DND-41 (cell line): Measurements from ENCODE around the gene MAGI3.

Source experiments
- ATAC-seq: fragments of 200-7000 bp; cut with Tn5 transposase; 3 replicates; pipeline ENCODE4 v1.9.1; 2021; ENCODE audit warnings: low read depth; ENCODE audit not compliant: insufficient read depth
- DNase-seq: peaks from one replicate; pipeline ENCODE4 v3.0.0-alpha.2; 2020
- H2AFZ ChIP-seq: 2 replicates; pipeline ENCODE4 v1.6.0; 2012; ENCODE audit warnings: low read depth, low read length
- H3K27ac ChIP-seq: 2 replicates; pipeline ENCODE4 v1.5.1; 2012; ENCODE audit warnings: low read length, inconsistent platforms
- H3K27me3 ChIP-seq: fragments of 200-600 bp; sonication (generic); 2 replicates; pipeline ENCODE4 v1.6.0; 2012; ENCODE audit warnings: low read length, mild to moderate bottlenecking, inconsistent platforms; ENCODE audit not compliant: insufficient read depth, poor library complexity
- H3K36me3 ChIP-seq: 2 replicates; pipeline ENCODE4 v1.5.1; 2012; ENCODE audit warnings: low read length, inconsistent platforms; ENCODE audit not compliant: insufficient read depth
- H3K4me1 ChIP-seq: 2 replicates; pipeline ENCODE4 v1.5.1; 2012; ENCODE audit warnings: mild to moderate bottlenecking, low read length; ENCODE audit not compliant: insufficient read depth
- H3K4me2 ChIP-seq: 2 replicates; pipeline ENCODE4 v1.6.0; 2012; ENCODE audit warnings: mild to moderate bottlenecking, moderate library complexity, low read length, inconsistent platforms; ENCODE audit not compliant: insufficient read depth
- H3K4me3 ChIP-seq, 2 experiments: fragments of 200-600 bp in 1 of 2; shearing (Covaris generic) in 1 of 2; 2 replicates each; pipeline ENCODE4 v1.5.1; 2012 to 2016; ENCODE audit warnings: inconsistent platforms in 2 of 2, low read length in 2 of 2, mild to moderate bottlenecking in 2 of 2, low read depth in 1 of 2, moderate library complexity in 1 of 2
- H3K79me2 ChIP-seq: 2 replicates; pipeline ENCODE4 v1.6.0; 2012; ENCODE audit warnings: low read length, inconsistent platforms; ENCODE audit not compliant: insufficient read depth
- H3K9ac ChIP-seq: 2 replicates; pipeline ENCODE4 v1.6.0; 2012; ENCODE audit warnings: low read depth, mild to moderate bottlenecking, inconsistent platforms, low read length, moderate library complexity
- H3K9me3 ChIP-seq: 2 replicates; pipeline ENCODE4 v1.5.1; 2012; ENCODE audit warnings: low read length, moderate library complexity, mild to moderate bottlenecking, inconsistent platforms; ENCODE audit not compliant: insufficient read depth, severe bottlenecking
- H4K20me1 ChIP-seq: 2 replicates; pipeline ENCODE4 v1.6.0; 2012; ENCODE audit warnings: low read length; ENCODE audit not compliant: insufficient read depth
- EZH2 ChIP-seq: IDR thresholded peaks from 3 replicates; pipeline ENCODE4 v1.6.1; 2012; ENCODE audit warnings: borderline replicate concordance, low read depth, mild to moderate bottlenecking, moderate library complexity, low read length, inconsistent platforms; ENCODE audit not compliant: severe bottlenecking
- TF ChIP-seq, protein P1 (sequence below): IDR thresholded peaks from 2 replicates; pipeline ENCODE4 v1.5.1; 2012; ENCODE audit warnings: borderline replicate concordance, low read length, moderate library complexity, mild to moderate bottlenecking; ENCODE audit not compliant: poor library complexity, severe bottlenecking; ENCODE audit errors: extremely low read depth

The MAGI3 gene

GRCh38 chr1:113641396-113641795 is 251.1 kb downstream of the MAGI3 start:
- Histone ChIP-seq H3K4me2 (no peak overlapping the region), H4K20me1 (no peaks in the 10 kb centered on the region), H3K9me3 (no peaks in the 10 kb centered on the region), H3K79me2 (no peaks in the 10 kb centered on the region), H2AFZ (no peak overlapping the region), H3K4me3 (no peak overlapping the region), H3K27me3 (no peaks in the 10 kb centered on the region), H3K4me1 (no peaks in the 10 kb centered on the region), H3K36me3 (peaks cover 4% of the 10 kb centered on the region; the same call in 1 of the 2 replicates), H3K27ac (no peak overlapping the region), H3K9ac (no peak overlapping the region)
- ATAC-seq (no peak), DNase-seq (no peak)
- TF ChIP-seq, protein P1, sequence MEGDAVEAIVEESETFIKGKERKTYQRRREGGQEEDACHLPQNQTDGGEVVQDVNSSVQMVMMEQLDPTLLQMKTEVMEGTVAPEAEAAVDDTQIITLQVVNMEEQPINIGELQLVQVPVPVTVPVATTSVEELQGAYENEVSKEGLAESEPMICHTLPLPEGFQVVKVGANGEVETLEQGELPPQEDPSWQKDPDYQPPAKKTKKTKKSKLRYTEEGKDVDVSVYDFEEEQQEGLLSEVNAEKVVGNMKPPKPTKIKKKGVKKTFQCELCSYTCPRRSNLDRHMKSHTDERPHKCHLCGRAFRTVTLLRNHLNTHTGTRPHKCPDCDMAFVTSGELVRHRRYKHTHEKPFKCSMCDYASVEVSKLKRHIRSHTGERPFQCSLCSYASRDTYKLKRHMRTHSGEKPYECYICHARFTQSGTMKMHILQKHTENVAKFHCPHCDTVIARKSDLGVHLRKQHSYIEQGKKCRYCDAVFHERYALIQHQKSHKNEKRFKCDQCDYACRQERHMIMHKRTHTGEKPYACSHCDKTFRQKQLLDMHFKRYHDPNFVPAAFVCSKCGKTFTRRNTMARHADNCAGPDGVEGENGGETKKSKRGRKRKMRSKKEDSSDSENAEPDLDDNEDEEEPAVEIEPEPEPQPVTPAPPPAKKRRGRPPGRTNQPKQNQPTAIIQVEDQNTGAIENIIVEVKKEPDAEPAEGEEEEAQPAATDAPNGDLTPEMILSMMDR: no peak
- TF ChIP-seq EZH2: no peak

GRCh38 chr1:113647164-113647563 is 256.8 kb downstream of the MAGI3 start:
- H3K79me2 ChIP-seq: no peaks in the 10 kb centered on the region
- H3K4me1 ChIP-seq: no peaks in the 10 kb centered on the region
- H3K9me3 ChIP-seq: no peaks in the 10 kb centered on the region
- no peak overlapping the region for H3K4me3 ChIP-seq
- no peaks in the 10 kb centered on the region for H4K20me1 ChIP-seq
- no peak overlapping the region for H3K4me2 ChIP-seq
- H3K27me3 ChIP-seq: no peaks in the 10 kb centered on the region
- H3K27ac ChIP-seq: no peak overlapping the region
- H3K9ac ChIP-seq: no peak overlapping the region
- ATAC-seq (no peak), DNase-seq (no peak)
- TF ChIP-seq EZH2: no peak
- TF ChIP-seq, protein P1: no peak
- no peak overlapping the region for H2AFZ ChIP-seq
- peaks cover under 1% of the 10 kb centered on the region; the same call in 1 of the 2 replicates for H3K36me3 ChIP-seq

- Histone ChIP-seq H3K4me3 (no peak overlapping the region), H3K9me3 (no peaks in the 10 kb centered on the region), H3K4me1 (no peaks in the 10 kb centered on the region), H3K27me3 (no peaks in the 10 kb centered on the region), H3K36me3 (no peaks in the 10 kb centered on the region; the same call in 1 of the 2 replicates), H4K20me1 (no peaks in the 10 kb centered on the region), H3K4me2 (no peak overlapping the region), H3K27ac (no peak overlapping the region), H2AFZ (no peak overlapping the region), H3K79me2 (no peaks in the 10 kb centered on the region), H3K9ac (no peak overlapping the region)
- DNase-seq (no peak), ATAC-seq (no peak)
- TF ChIP-seq, protein P1: no peak
- TF ChIP-seq EZH2: no peak
These were observed 258.2 kb downstream of the MAGI3 start for GRCh38 chr1:113648478-113648877.

- Histone ChIP-seq H3K36me3 (no peaks in the 10 kb centered on the region; the same call in 1 of the 2 replicates), H3K9ac (no peak overlapping the region), H3K27me3 (no peaks in the 10 kb centered on the region), H3K4me2 (no peak overlapping the region), H4K20me1 (no peaks in the 10 kb centered on the region), H3K4me3 (no peak overlapping the region), H3K9me3 (no peaks in the 10 kb centered on the region), H3K4me1 (no peaks in the 10 kb centered on the region), H3K27ac (no peak overlapping the region), H3K79me2 (no peaks in the 10 kb centered on the region), H2AFZ (no peak overlapping the region)
- DNase-seq (no peak), ATAC-seq (no peak)
- TF ChIP-seq, protein P1: no peak
- no peak for TF ChIP-seq EZH2
These were observed 262.5 kb downstream of the MAGI3 start for GRCh38 chr1:113652771-113653170.
